ENCODE results near the gene PCDHA9. TPM values are rescaled to one million over a fixed set of nuclear protein-coding genes. Genes with fewer than 3 reads are reported as not detected.
"Not testable (repeated sequence)": the region's sequence is repeated elsewhere in the genome, so short reads cannot be mapped to it uniquely, and the experiment has no call there.

PCDHA9 gene
- total RNA-seq, 4 donors from 2014 or later = 0.37 to 1.00 (median 0.58) TPM

- Histone ChIP-seq H3K27ac (no peak overlapping the region), H3K9me3 (peaks cover 5 to 31% of the 10 kb centered on the region in 2 donors), H3K27me3 (peaks cover 22% of the 10 kb centered on the region), H3K36me3 (no peaks in the 10 kb centered on the region), H3K4me1 (no peaks in the 10 kb centered on the region), H3K4me3 (no peak overlapping the region)
- WGBS, 2 donors (ENCODE audit: low coverage in 1 of 2) = 83% methylated on average over 87 of the region's 87 CpGs; no CpG with 5 or more reads in 1 of the 2 donors
- DNase-seq = no peak
- in situ Hi-C loops (cut with MboI; ENCODE audit: low pct_ligation_motif_present in 1 of 4, low pct_unique_long_range_greater_than_20kb in 1 of 4, low sequenced_read_pairs in 3 of 4) = no loop called here
- TF ChIP-seq POLR2AphosphoS5 (IDR thresholded peaks at IDR 0.05) (no peak), EP300 (IDR thresholded peaks at IDR 0.05; ENCODE audit: low read depth) (no peak), POLR2A (IDR thresholded peaks at IDR 0.05) (no peak), CTCF (IDR thresholded peaks at IDR 0.05) (no peak)
- intact Hi-C loops (cut with DNase I; ENCODE audit: low total_unique reads) = no loop called here
Measured at GRCh38 chr5:140842798-140843733, 5.1 kb upstream of the PCDHA9 start.

- 78% methylated on average over 98 of the region's 101 CpGs; no CpG with 5 or more reads in 1 of the 2 donors for WGBS, 2 donors (ENCODE audit: low coverage in 1 of 2)
- in situ Hi-C loops (cut with MboI; ENCODE audit: low pct_ligation_motif_present in 1 of 4, low pct_unique_long_range_greater_than_20kb in 1 of 4, low sequenced_read_pairs in 3 of 4); H3K4me1 ChIP-seq; intact Hi-C loops (cut with DNase I; ENCODE audit: low total_unique reads); H3K27ac ChIP-seq; DNase-seq; H3K4me3 ChIP-seq; H3K36me3 ChIP-seq: not testable (repeated sequence)
- H3K27me3 ChIP-seq = peaks cover 26% of the 10 kb centered on the region
- H3K9me3 ChIP-seq = peaks cover 6 to 31% of the 10 kb centered on the region in 2 donors
Measured at GRCh38 chr5:140849831-140850634, 1.9 kb downstream of the PCDHA9 start.

- H3K4me1 ChIP-seq = no peaks in the 10 kb centered on the region
- H3K36me3 ChIP-seq = no peaks in the 10 kb centered on the region
- H3K9me3 ChIP-seq = peaks cover 15 to 21% of the 10 kb centered on the region in 2 donors
- intact Hi-C loops (cut with DNase I; ENCODE audit: low total_unique reads) (no loop called here), in situ Hi-C loops (cut with MboI; ENCODE audit: low pct_ligation_motif_present in 1 of 4, low pct_unique_long_range_greater_than_20kb in 1 of 4, low sequenced_read_pairs in 3 of 4) (no loop called here)
- no peak within 1 kb of the TSS for H3K27ac ChIP-seq
- peak within 1 kb of the TSS in 1 of 4 donors; percentile 4 for H3K4me3 ChIP-seq
- 52 to 64% methylated on average over 20 to 44 of the region's 44 CpGs for WGBS, 2 donors (ENCODE audit: low coverage in 1 of 2)
- H3K27me3 ChIP-seq = peaks cover 4% of the 10 kb centered on the region
- no peak for DNase-seq
- no peak for TF ChIP-seq CTCF (IDR thresholded peaks at IDR 0.05)
- TF ChIP-seq EP300 (IDR thresholded peaks at IDR 0.05; ENCODE audit: low read depth) = no peak
- no peak for TF ChIP-seq POLR2AphosphoS5 (IDR thresholded peaks at IDR 0.05)
- no peak for TF ChIP-seq POLR2A (IDR thresholded peaks at IDR 0.05)
Measured at GRCh38 chr5:140855772-140856674, 7.8 kb downstream of the PCDHA9 start, which contains the start of gene PCDHA10. PCDHA10 (plus strand) TSS chr5:140855897; CDS start chr5:140856049, 152 bp downstream.

- intact Hi-C loops (cut with DNase I; ENCODE audit: low total_unique reads) = no loop called here
- no peaks in the 10 kb centered on the region for H3K36me3 ChIP-seq
- 81 to 94% methylated on average over 9 to 93 of the region's 94 CpGs for WGBS, 2 donors (ENCODE audit: low coverage in 1 of 2)
- no peak for DNase-seq
- H3K4me3 ChIP-seq = no peak overlapping the region
- H3K4me1 ChIP-seq = no peaks in the 10 kb centered on the region
- H3K9me3 ChIP-seq = peaks cover 21% of the 10 kb centered on the region in 2 donors
- TF ChIP-seq CTCF (IDR thresholded peaks at IDR 0.05) (no peak), EP300 (IDR thresholded peaks at IDR 0.05; ENCODE audit: low read depth) (no peak)
- H3K27ac ChIP-seq = no peak overlapping the region
- peaks cover 4% of the 10 kb centered on the region for H3K27me3 ChIP-seq
- in situ Hi-C loops (cut with MboI; ENCODE audit: low pct_ligation_motif_present in 1 of 4, low pct_unique_long_range_greater_than_20kb in 1 of 4, low sequenced_read_pairs in 3 of 4) = no loop called here
Measured at GRCh38 chr5:140857177-140857986, 9.2 kb downstream of the PCDHA9 start.

All from transverse colon (tissue), 4 donors.